GM12878 (cell line): ENCODE results near the gene ADA. TPM values are rescaled to one million over a fixed set of nuclear protein-coding genes. Genes with fewer than 3 reads are reported as not detected.

ENCODE experiments used
- ATAC-seq: fragments of 200-7000 bp; cut with Tn5 transposase; 3 replicates; pipeline ENCODE4 v1.9.1; 2020; ENCODE audit warnings: mild to moderate bottlenecking, moderate library complexity
- BruUV-seq: library from RNA; stranded (reverse); fragments of 400-500 nt; replicated peaks from 2 replicates; lab custom pipeline; 2021; lab: Mats Ljungman, UMichigan
- CTCF ChIA-PET: fragments of 300-600 bp; sonication (Branson Sonifier 250); formaldehyde crosslinking; extraction: SDS; loops from one replicate; lab custom pipeline; 2021; ENCODE audit warnings: inconsistent platforms; lab: Yijun Ruan, JAX
- POLR2A ChIA-PET: fragments of 350-600 bp; formaldehyde crosslinking; extraction: SDS; loops from one replicate; lab custom pipeline; 2021; ENCODE audit warnings: inconsistent platforms; lab: Charles Lee
- RAD21 ChIA-PET: fragments of 300-600 bp; sonication (Branson Sonifier 250); formaldehyde crosslinking; loops from one replicate; lab custom pipeline; 2023; ENCODE audit warnings: antibody characterized with exemption; ENCODE audit not compliant: unreplicated experiment; lab: Charles Lee
- SMC1A ChIA-PET: fragments of 300-600 bp; sonication (Branson Sonifier 250); formaldehyde crosslinking; loops from one replicate; lab custom pipeline; 2023; ENCODE audit not compliant: unreplicated experiment, uncharacterized antibody; lab: Charles Lee
- DNase-seq: peaks from one replicate; pipeline ENCODE4 v3.0.0-alpha.2; 2011; ENCODE audit warnings: low read depth, low spot score
- FAIRE-seq: peaks from 3 replicates; lab custom pipeline; 2011; peaks lifted over from hg19 to GRCh38; lab: Jason Lieb, UNC
- H2AFZ ChIP-seq: 2 replicates; pipeline ENCODE4 v1.6.0; 2011; ENCODE audit warnings: low read depth, low read length, control low read depth; ENCODE audit not compliant: control insufficient read depth
- H3K27ac ChIP-seq: 2 replicates; pipeline ENCODE4 v1.5.1; 2011; ENCODE audit warnings: control low read depth; ENCODE audit not compliant: control insufficient read depth, insufficient read depth
- H3K27me3 ChIP-seq, 2 experiments: replicated peaks in 1 of 2; 2 replicates each; pipeline versions ENCODE4 v1.6.0 to v1.6.1; 2011; ENCODE audit warnings: low read length in 1 of 2; ENCODE audit not compliant: control insufficient read depth in 2 of 2, insufficient read depth in 2 of 2
- H3K36me3 ChIP-seq, 2 experiments: 2 replicates each; pipeline ENCODE4 v1.5.1; 2011; ENCODE audit warnings: low read length in 1 of 2; ENCODE audit not compliant: control insufficient read depth in 2 of 2, insufficient read depth in 2 of 2
- H3K4me1 ChIP-seq: 2 replicates; pipeline ENCODE4 v1.6.1; 2011; ENCODE audit warnings: mild to moderate bottlenecking, low read length, moderate library complexity, mixed read lengths; ENCODE audit not compliant: control insufficient read depth, insufficient read depth
- H3K4me2 ChIP-seq: 2 replicates; pipeline ENCODE4 v1.6.0; 2011; ENCODE audit warnings: control low read depth; ENCODE audit not compliant: control insufficient read depth, insufficient read depth
- H3K4me3 ChIP-seq: fragments of 200-600 bp; sonication (generic); 2 replicates; pipeline ENCODE4 v1.5.1; 2016
- H3K79me2 ChIP-seq: 2 replicates; pipeline ENCODE4 v1.6.0; 2011; ENCODE audit warnings: low read length; ENCODE audit not compliant: control insufficient read depth, insufficient read depth
- H3K9ac ChIP-seq: 2 replicates; pipeline ENCODE4 v1.8.0; 2011; ENCODE audit warnings: low read length, control low read depth, mixed read lengths; ENCODE audit not compliant: control insufficient read depth, insufficient read depth
- H3K9me3 ChIP-seq: replicated peaks from 3 replicates; pipeline ENCODE4 v1.5.1; 2011; ENCODE audit warnings: mild to moderate bottlenecking, low read length; ENCODE audit not compliant: control insufficient read depth, insufficient read depth
- H4K20me1 ChIP-seq: 2 replicates; pipeline ENCODE4 v1.6.0; 2011; ENCODE audit not compliant: control insufficient read depth, insufficient read depth
- CHD1 ChIP-seq: IDR thresholded peaks from 2 replicates; pipeline ENCODE4 v1.6.1; 2012; ENCODE audit warnings: low read depth, low read length, improper control_type of control experiment
- EED ChIP-seq: sonication (generic); IDR thresholded peaks from 2 replicates; pipeline ENCODE4 v1.6.1; 2016; ENCODE audit warnings: antibody characterized with exemption, low read depth
- HDAC6 ChIP-seq: fragments of 200-600 bp; sonication (generic); IDR thresholded peaks from one replicate; pipeline ENCODE4 v1.8.0; 2017; ENCODE audit warnings: antibody characterized with exemption; ENCODE audit not compliant: unreplicated experiment
- IKZF1 ChIP-seq: fragments of 450-650 bp; conservative IDR thresholded peaks from 2 replicates; pipeline ENCODE4 v1.6.1; 2017; ENCODE audit warnings: antibody characterized with exemption, mild to moderate bottlenecking
- IKZF2 ChIP-seq, 2 experiments: fragments of 450-650 bp; IDR thresholded peaks; 2 replicates each; pipeline ENCODE4 v1.6.1; 2017; ENCODE audit warnings: mild to moderate bottlenecking in 2 of 2, moderate library complexity in 2 of 2
- JUNB ChIP-seq: IDR thresholded peaks from 2 replicates; pipeline ENCODE4 v1.6.1; 2016; ENCODE audit warnings: antibody characterized with exemption, mild to moderate bottlenecking
- RUNX3 ChIP-seq: IDR thresholded peaks from 2 replicates; pipeline ENCODE4 v1.6.1; 2012; ENCODE audit warnings: low read length, inconsistent platforms
- SUPT20H ChIP-seq: IDR thresholded peaks from 2 replicates; pipeline ENCODE4 v1.6.1; 2011; ENCODE audit warnings: low read depth, mild to moderate bottlenecking, low read length, moderate library complexity, borderline replicate concordance; ENCODE audit not compliant: control insufficient read depth
- WGBS: methylation state at CpG from one replicate; pipeline ENCODE4 v1.1.6; 2016; ENCODE audit warnings: low lambda C conversion rate; ENCODE audit not compliant: insufficient replicate concordance, insufficient coverage; ENCODE audit errors: missing lambda C conversion rate; 5-methylcytosine and 5-hydroxymethylcytosine counted together
- in situ Hi-C: fragments of 300-500 bp; cut with MboI; formaldehyde crosslinking; loops from 9 replicates; pipeline ENCODE4 v1.14.3; 2018; ENCODE audit warnings: mixed read lengths
- intact Hi-C: fragments of 100-400 bp; cut with micrococcal nuclease; formaldehyde crosslinking; loops from one replicate; pipeline ENCODE4 v1.14.2; 2022; ENCODE audit not compliant: unreplicated experiment
- polyA plus RNA-seq, 11 experiments: library from polyadenylated mRNA; depleted of rRNA in 4 of 11; unstranded in 6 of 11; stranded (reverse) in 5 of 11; fragments of >200 nt; fragmentation: Nextera tagmentation in 4 of 11; fragmentation: Illumina TruSeq in 1 of 11; extraction: Ambion mirVana in 4 of 11; extraction: Trizol in 1 of 11; gene quantifications; 1 replicate in 1 of 11; 2 replicates in 10 of 11; pipeline versions ENCODE4 v1.2.1 to v1.2.3, GENCODE V29; 2011 to 2016; ENCODE audit warnings: inconsistent platforms in 2 of 11, missing spikeins in 2 of 11, low read depth in 1 of 11
- total RNA-seq, 4 experiments: library from RNA; depleted of rRNA in 3 of 4; stranded (reverse); fragments of >200 nt in 3 of 4; fragmentation: Illumina TruSeq in 1 of 4; extraction: Trizol in 1 of 4; gene quantifications; 2 replicates each; pipeline versions ENCODE4 v1.2.1 to v1.2.3, GENCODE V29; 2013 to 2021

ADA gene
- total and polyA plus RNA-seq, 10 of the 15 experiments (the other 5 are each of a cell fraction or from before 2014, with no cell fraction given), result 40.9 to 217 (median 90.8) TPM

GRCh38 chr20:44695674-44696300 is 44.3 kb upstream of the ADA start:
- ChIA-PET SMC1A (interaction anchor here (1.2 kb wide), 1 partner anchor 11 kb away, joined by 5 read pairs; no protein-coding TSS in a partner anchor), POLR2A (interaction anchor here (0.6 kb wide), 1 partner anchor 18 kb away, joined by 3 read pairs; no protein-coding TSS in a partner anchor)
- Histone ChIP-seq H3K27ac (peak overlapping the region; percentile 46; the same call in 1 of the 2 replicates), H3K9ac (no peak overlapping the region), H3K9me3 (no peaks in the 10 kb centered on the region; the same call in 2 of the 3 replicates), H3K27me3 (no peaks in the 10 kb centered on the region; a peak in 1 of 4 replicates)
- peak; percentile 65 for ATAC-seq
- TF ChIP-seq CHD1 (no peak), SUPT20H (0 out of 2 replicates have a peak, but pooled peaks have one; percentile 17), EED (peak; percentile 68), IKZF2 (IDR thresholded peaks at IDR 0.05) (peak; percentile 60 to 68; a peak in 3 of 4 replicates), JUNB (peak; percentile 99), IKZF1 (0 out of 2 replicates have a peak, but pooled peaks have one; percentile 17)
- TF ChIP-seq, all 136 proteins: peak for 5
- DNase-seq, result no peak
- no peaks in the 10 kb centered on the region for H3K79me2 ChIP-seq
- H4K20me1 ChIP-seq, result no peaks in the 10 kb centered on the region
- intact Hi-C loops, result no loop called here
- in situ Hi-C loops, result no loop called here
- no peaks in the 10 kb centered on the region for H3K36me3 ChIP-seq
- H3K4me1 ChIP-seq, result peaks cover 25% of the 10 kb centered on the region
- no TSS peak for BruUV-seq
- H3K4me3 ChIP-seq, result 0 out of 2 replicates have a peak overlapping the region, but pooled peaks have one; percentile 4
- FAIRE-seq, result peak; percentile 13
- RAD21 ChIA-PET, result no interaction called here
- peak overlapping the region; percentile 31 for H3K4me2 ChIP-seq
- CTCF ChIA-PET, result interaction anchor here (2.0 to 2.7 kb wide), 2 partner anchors 10 to 37 kb away, joined by 5 to 11 read pairs; no protein-coding TSS in a partner anchor
- H2AFZ ChIP-seq, result peak overlapping the region; percentile 15

GRCh38 chr20:44695295-44695673 is 43.8 kb upstream of the ADA start:
- ChIA-PET RAD21 (no interaction called here), SMC1A (interaction anchor here (0.8 kb wide), 1 partner anchor 9 kb away, joined by 3 read pairs; no protein-coding TSS in a partner anchor), POLR2A (no interaction called here), CTCF (interaction anchor here (2.7 kb wide), 1 partner anchor 10 kb away, joined by 11 read pairs; no protein-coding TSS in a partner anchor)
- H3K9ac ChIP-seq, result no peak overlapping the region
- no peaks in the 10 kb centered on the region for H4K20me1 ChIP-seq
- peak overlapping the region; percentile 31 for H3K4me2 ChIP-seq
- peaks cover 25% of the 10 kb centered on the region for H3K4me1 ChIP-seq
- H3K4me3 ChIP-seq, result 0 out of 2 replicates have a peak overlapping the region, but pooled peaks have one; percentile 4
- no peaks in the 10 kb centered on the region for H3K79me2 ChIP-seq
- ATAC-seq (peak; percentile 62), DNase-seq (no peak), FAIRE-seq (no peak)
- intact Hi-C loops (no loop called here), in situ Hi-C loops (no loop called here)
- BruUV-seq, result no TSS peak
- H3K27me3 ChIP-seq, result no peaks in the 10 kb centered on the region
- H2AFZ ChIP-seq, result peak overlapping the region; percentile 3; the same call in 1 of the 2 replicates
- peak; percentile 43 for TF ChIP-seq RUNX3
- TF ChIP-seq HDAC6, result no peak
- no peaks in the 10 kb centered on the region for H3K36me3 ChIP-seq
- no peaks in the 10 kb centered on the region; the same call in 2 of the 3 replicates for H3K9me3 ChIP-seq
- no peak overlapping the region for H3K27ac ChIP-seq
- WGBS, result 0% methylated on average over 2 of the region's 2 CpGs
